Fibroblast of villous mesenchyme (primary cell): ENCODE results near the gene TPSG1. TPM values are rescaled to one million over a fixed set of nuclear protein-coding genes. Genes with fewer than 3 reads are reported as not detected.

ENCODE experiments used
- DNase-seq: peaks from one replicate; pipeline ENCODE4 v3.0.0-alpha.2; 2010; ENCODE audit warnings: low read depth
- H3K4me3 ChIP-seq: 2 replicates; pipeline ENCODE4 v1.5.1; 2011; ENCODE audit warnings: low read depth, mild to moderate bottlenecking, low read length
- CTCF ChIP-seq: IDR thresholded peaks from 2 replicates; pipeline ENCODE4 v1.5.1; 2012; ENCODE audit warnings: low read depth, mild to moderate bottlenecking, low read length; ENCODE audit not compliant: insufficient read depth
- total RNA-seq: library from RNA; depleted of rRNA; stranded (reverse); fragments of >200 nt; gene quantifications from 2 replicates; pipeline ENCODE4 v1.2.3, GENCODE V29; 2012

Gene TPSG1
- total RNA-seq, 1 donor, result not detected

GRCh38 chr16:1173788-1174451 is 51.1 kb downstream of the TPSG1 start:
- TF ChIP-seq CTCF, result no peak
- no peak overlapping the region for H3K4me3 ChIP-seq
- DNase-seq, result no peak

- TF ChIP-seq CTCF, result no peak
- H3K4me3 ChIP-seq, result no peak overlapping the region
- DNase-seq, result no peak
Observed at GRCh38 chr16:1172651-1173050, 52.4 kb downstream of the TPSG1 start.

GRCh38 chr16:1171854-1172428 is 53.1 kb downstream of the TPSG1 start:
- no peak overlapping the region for H3K4me3 ChIP-seq
- TF ChIP-seq CTCF, result no peak
- DNase-seq, result no peak

Other genes starting within 250 kb of the TPSG1 start
- gene SOX8, start 243.5 kb downstream of the TPSG1 start, total RNA-seq, result under 0.01 TPM in 1 of 2 replicates, not detected in the other
- gene SSTR5, start 152.5 kb downstream of the TPSG1 start, total RNA-seq, result not detected in 2 replicates
- gene C1QTNF8, start 129.0 kb downstream of the TPSG1 start, total RNA-seq, result not detected in 2 replicates
- gene CACNA1H, start 72.2 kb downstream of the TPSG1 start, total RNA-seq, result 11.7 and 12.2 TPM in 2 replicates
- gene TPSB2, start 4.9 kb upstream of the TPSG1 start, total RNA-seq, result not detected in 2 replicates
- not detected in 2 replicates for gene TPSAB1, start 15.4 kb upstream of the TPSG1 start, total RNA-seq
- not detected in 2 replicates for gene TPSD1, start 30.8 kb upstream of the TPSG1 start, total RNA-seq
- 44.9 and 46.4 TPM in 2 replicates for gene UBE2I, start 84.4 kb upstream of the TPSG1 start, total RNA-seq
- under 0.01 and 0.32 TPM in 2 replicates for gene BAIAP3, start 108.4 kb upstream of the TPSG1 start, total RNA-seq
- gene TSR3, start 126.6 kb upstream of the TPSG1 start, total RNA-seq, result 42.7 and 55.7 TPM in 2 replicates
- 25.1 and 26.3 TPM in 2 replicates for gene GNPTG, start 126.7 kb upstream of the TPSG1 start, total RNA-seq
- gene UNKL, start 189.4 kb upstream of the TPSG1 start, total RNA-seq, result 7.1 and 7.8 TPM in 2 replicates
- gene UQCC4, start 195.5 kb upstream of the TPSG1 start, total RNA-seq, result 11.7 and 13.9 TPM in 2 replicates
- not detected in 2 replicates for gene PERCC1, start 205.8 kb upstream of the TPSG1 start, total RNA-seq
- under 0.01 TPM in 2 replicates for gene CCDC154, start 219.3 kb upstream of the TPSG1 start, total RNA-seq
- gene CLCN7, start 249.8 kb upstream of the TPSG1 start, total RNA-seq, result 85.1 and 159 TPM in 2 replicates